HG02938 (cell line): ENCODE results near the gene GPN3.
A peak's percentile ranks its signal among the peaks of the same experiment; 100 is the strongest.
"Not testable (repeated sequence)": the region's sequence is repeated elsewhere in the genome, so short reads cannot be mapped to it uniquely, and the experiment has no call there.

Source experiments
- ATAC-seq: cut with Tn5 transposase; IDR thresholded peaks from one replicate; pipeline ENCODE4 v1.9.1; 2021; ENCODE audit warnings: mild to moderate bottlenecking, moderate library complexity; ENCODE audit not compliant: unreplicated experiment

The GPN3 gene

DNA sequence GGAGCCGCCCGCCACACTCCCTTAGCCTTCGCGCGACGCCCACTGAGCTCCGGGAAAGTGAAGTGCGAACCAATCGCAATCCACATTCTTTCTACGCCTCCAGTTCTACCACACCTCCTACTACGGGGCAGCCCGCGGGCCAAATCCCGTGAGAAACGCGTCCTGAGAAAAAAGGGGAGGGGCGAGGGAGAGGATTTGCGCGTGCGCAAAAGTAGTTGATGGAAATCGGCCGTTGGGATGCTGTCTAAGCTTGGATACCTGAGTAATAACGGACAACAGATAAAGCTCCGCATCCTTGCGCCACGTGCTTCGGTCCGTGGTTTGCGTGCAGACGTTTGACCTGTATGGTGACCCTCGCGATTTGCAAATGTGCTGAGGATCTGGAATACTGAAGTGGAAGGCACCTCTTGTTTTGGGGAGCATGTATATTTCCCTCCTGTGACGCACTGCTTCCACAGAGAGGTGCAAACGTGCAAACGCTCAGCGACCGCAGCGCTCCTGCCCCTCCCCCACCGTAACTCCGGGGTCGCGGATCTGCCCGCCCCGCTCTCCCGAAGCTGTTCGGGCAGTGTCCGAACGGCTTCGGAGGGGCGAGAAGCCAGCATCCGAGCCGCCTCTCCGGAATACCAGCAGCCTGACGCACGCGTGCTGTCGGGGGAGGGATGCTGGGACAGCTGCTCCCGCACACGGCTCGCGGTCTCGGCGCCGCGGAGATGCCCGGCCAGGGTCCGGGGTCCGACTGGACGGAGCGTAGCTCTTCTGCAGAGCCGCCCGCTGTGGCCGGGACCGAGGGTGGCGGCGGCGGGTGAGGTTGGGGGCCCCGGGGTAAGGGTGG, at the start of gene GPN3, which contains the start of gene FAM216A:
Gene GPN3, minus strand, starts transcription at position 44 of the 835 bp plus-strand sequence. CDS start 54 bp downstream, outside the sequence.
Gene FAM216A, plus strand, starts transcription at position 632 of the 835 bp plus-strand sequence. Its CDS starts 31 bp downstream, at position 663.
- ATAC-seq, result peak; percentile 73

DNA sequence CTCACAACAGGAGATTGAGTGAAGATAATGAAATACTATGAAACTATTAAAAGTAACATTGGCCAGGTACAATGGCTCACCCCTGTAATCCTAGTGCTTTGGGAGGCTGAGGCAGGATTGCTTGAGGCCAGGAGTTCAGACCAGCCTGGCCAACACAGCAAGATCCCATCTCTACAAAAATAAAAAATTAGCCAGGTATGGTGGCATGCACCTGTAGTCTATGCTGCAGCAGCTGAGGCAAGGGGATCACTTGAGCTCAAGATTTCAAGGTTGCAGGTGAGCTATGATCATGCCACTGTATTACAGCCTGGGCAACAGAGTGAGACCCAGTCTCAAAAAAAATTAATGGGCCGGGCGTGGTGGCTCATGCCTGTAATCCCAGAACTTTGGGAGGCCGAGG, 48.9 kb upstream of the GPN3 start:
- no peak for ATAC-seq

DNA sequence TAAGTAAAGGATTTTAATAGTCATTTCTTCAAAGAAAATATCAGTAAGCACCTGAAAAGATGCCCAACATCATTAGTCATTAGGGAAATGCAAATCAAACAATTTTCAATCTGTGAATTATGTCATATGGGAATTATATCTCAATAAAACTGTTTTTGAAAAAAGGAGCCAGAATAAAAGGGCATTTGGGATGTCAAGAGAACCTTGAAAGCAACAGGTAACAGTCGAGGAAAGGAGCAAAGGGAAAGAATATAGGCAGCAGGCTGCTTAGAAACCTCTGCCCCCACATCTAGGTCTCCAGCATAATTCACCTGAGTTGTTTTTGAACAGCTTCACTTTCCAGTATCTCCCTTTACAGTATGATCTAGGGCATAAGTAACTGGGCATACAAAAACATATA, 46.3 kb upstream of the GPN3 start:
- no peak for ATAC-seq

DNA sequence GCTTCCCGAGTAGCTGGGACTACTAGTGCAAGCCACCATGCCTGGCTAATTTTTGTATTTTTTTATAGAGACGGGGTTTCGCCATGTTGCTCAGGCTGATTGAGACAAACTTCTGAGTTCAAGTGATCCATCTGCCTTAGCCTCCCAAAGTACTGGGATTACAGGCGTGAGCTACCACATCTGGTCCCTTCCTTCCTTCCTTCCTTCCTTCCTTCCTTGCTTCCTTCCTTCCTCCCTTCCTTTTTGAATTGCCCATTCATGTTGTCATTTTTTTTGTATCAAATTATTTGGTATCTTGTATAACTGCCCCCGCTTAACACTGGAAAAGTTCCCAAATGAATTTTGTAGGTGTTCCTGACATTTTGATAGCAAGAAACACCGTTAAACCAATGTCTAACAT, 45.8 kb upstream of the GPN3 start:
- ATAC-seq, result no peak

DNA sequence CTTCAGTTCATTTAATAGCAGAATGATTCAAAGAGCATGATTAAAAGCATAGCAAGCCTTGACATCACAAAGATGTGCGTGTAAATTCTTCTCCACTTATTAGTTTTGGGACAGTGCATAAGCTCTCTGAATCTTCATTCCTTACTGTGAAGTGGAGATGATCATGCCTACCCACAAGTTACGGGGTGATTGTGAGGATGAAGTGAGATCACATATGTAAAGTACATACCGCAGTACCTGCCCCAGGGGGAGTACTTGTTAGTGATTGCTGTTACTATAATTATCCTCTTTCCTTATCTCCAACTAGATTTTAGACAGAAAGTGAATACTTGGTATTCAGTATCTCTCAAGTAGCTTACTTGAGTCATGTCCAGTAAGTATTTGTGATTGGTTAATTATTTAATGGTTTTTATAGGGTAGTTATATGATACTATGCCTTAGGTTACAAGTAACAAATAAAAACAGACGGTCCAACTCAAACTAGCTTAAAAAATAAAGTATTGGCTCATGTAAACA, 40.1 kb upstream of the GPN3 start:
- ATAC-seq, result no peak

DNA sequence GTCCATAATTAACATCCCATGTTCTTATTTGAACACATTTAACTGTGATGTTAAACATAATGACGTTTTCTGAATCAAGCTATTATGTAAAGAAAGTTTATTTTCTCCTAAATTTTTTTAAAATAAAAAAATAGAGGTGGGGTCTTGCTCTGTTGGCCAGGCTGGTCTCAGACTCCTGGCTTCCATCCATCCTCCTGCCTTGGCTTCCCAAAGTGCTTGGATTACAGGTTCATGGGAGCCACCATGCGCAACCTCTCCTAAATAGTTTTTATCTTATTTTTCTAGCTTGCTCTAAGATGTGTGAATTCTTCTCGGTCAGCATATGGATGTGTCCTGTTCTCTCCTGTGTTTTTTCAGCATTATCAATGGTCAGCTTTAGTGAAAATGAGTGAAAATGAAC, 37.3 kb upstream of the GPN3 start:
- no peak for ATAC-seq

DNA sequence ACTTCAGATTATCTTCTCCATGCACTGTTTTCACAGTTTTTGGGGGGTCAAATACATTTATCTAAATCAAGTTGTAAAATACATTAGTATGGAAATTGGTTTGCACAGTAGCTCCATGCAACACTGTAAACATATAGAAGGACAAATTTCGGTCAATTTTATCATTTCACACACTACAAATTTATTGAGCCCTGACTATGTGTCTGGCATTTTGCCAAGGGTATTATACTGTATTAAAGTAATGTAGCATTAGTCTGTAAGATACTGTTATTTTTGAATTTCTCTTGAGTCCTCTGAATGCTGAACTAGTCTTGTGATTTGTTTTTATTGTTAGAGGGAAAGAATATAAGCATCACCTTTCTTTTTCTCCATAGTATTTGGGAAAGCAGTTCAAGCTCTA, 35.4 kb upstream of the GPN3 start:
- no peak for ATAC-seq

DNA sequence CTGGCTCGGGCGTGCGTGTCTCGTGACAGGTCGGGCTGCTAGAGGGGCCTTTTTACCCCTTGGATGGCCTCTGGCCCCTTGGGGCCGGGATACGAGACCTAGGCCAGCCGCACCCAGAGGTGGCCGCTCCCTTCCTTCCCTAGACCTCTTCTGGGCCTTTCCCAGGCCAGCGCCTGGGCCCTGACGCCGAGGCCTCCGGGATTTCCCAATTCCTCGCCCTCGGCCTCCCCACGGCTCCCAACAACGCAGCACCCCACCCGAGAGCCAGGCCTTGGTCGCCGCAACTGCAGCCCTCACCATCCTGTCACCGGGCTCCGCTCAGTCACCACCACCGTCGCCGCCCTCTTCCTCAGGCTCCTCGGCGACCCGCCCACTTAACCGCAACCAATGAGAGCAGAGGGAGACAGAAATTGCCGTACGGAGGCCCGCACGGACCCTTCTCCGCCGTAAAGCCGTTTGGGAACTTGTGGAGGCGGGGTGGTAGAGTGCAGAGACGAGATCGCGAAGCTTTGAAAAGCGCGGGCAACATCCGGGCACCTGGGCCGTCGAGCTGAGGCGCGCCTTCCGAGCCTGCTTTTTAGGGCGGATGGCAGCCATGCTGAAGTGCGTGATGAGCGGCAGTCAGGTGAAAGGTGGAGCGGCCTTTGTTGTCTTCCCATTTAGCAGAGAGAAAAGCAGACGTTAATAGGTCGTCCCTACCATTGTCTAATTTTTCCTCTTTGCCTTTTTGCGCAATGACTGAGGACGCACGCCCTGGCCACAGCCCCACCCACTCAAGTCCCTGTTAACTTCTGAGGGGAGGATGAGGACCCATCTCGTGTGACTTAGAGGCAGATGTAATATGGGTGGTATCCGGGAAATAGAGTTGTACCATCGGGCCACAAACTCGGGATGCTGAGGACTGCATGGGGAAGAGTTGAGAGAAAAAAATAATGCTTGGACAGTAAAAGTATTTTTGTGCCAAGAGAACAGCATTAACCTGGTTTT, 34.0 kb upstream of the GPN3 start, which contains the start of the genes RAD9B and VPS29:
Gene RAD9B, plus strand, starts transcription at position 580 of the 987 bp plus-strand sequence. Its CDS starts 7 bp downstream, at position 587.
Gene VPS29, minus strand, starts transcription at position 360 of the 987 bp plus-strand sequence. Its CDS starts 60 bp downstream, at position 300.
- ATAC-seq, result peak; percentile 94

DNA sequence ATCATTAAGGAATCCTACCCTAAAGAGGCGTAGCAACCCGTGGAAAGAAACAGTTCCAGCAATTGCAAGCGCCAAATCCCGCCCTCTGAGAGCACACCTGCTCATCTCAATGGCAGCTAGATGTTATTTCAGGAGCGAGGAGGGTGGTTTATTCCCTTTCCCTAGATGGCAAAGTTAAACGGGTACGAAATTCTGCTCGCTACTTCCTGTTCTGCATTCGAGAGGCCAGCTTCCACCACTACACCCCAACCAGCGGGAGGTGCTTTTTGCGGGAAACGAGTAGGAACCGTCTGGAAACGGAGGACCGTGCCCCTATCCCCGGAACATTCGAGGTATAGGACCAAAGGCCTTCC, 33.3 kb upstream of the GPN3 start:
- ATAC-seq, result no peak

DNA sequence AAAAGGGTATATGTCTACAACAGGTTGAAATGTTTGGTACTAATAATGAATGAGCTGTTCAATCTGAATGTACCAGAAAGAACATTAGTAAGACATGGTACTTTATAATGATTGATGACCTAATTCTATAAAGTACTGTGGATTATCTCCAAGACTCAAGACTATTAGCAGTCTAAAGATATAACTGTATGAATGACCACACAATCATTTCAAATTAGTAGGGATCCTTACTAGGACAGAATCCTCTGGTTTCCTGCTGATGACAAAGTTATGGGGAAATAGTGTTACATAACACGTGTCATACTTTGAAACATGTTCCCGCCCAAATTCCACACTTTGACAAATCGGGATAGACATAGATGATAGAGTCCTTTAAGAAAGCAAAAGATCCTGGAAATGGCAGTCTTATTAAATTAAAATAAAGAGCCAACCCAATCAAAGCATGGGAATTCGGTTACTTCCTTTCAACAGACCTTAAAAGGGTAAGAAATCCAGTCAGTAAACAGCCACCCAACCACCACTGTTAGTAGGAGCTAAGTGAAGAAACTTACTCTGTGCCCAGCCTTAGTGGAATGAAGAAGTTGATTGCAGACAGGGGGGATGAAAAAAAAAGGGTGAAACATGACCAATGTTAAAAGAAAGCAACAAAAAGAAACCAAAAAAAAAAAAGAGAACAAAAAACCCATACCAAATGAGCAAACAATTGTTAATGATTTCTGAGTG, 31.1 kb upstream of the GPN3 start:
- no peak for ATAC-seq

DNA sequence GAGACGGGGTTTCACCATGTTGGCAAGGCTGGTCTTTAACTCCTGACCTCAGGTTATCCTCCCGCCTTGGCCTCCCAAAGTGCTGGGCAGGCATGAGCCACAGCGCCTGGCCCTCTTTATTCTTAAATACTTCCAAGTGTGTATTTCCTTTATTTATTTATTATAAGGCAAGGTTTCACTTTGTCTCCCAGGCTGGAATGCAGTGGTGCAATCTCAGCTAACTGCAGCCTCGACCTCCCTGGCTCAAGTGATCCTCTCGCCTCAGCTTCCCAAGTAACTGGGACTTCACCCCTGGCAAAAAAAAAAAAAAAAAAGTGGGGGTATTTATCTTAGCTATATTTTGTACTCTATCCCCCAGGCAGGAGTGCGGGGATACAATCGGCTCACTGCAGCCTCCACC, 7.4 kb upstream of the GPN3 start:
- no peak for ATAC-seq

DNA sequence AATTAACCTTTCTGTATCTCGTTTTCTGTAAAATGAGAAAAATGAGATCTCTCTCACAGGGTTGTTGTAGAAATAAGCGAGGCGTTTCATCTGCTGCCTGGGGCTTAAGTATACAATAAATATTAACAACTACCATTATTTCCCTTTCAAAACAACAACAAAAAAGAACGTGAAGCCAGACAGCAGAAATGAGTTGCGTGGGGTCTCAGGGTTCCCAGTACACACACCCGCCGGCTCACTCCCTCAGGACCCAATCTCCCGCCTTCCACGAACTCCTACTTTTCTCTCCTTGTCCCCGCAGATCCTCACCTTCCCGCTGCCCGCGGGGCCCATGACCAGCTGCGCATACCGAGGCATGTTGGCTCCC, 227 bp downstream of the GPN3 start:
- ATAC-seq, result no peak

DNA sequence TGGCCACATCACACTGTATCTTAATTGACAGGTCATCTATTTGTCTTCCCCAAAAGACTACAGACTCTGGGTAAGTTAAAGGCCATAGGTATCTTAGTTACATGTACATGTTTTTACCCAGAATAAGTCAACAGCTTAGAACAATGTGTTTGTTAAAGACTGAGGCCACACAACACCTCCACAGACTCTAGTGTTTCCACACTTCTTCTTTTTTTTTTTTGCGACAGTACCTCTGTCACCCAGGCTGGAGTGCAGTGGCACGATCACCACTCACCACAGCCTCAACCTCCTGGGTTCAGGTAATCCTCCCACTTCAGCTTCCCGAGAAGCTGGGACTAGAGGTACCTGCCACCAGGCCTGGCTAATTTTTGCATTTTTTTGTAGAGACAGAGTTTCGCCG, 1.3 kb downstream of the GPN3 start:
- no peak for ATAC-seq

DNA sequence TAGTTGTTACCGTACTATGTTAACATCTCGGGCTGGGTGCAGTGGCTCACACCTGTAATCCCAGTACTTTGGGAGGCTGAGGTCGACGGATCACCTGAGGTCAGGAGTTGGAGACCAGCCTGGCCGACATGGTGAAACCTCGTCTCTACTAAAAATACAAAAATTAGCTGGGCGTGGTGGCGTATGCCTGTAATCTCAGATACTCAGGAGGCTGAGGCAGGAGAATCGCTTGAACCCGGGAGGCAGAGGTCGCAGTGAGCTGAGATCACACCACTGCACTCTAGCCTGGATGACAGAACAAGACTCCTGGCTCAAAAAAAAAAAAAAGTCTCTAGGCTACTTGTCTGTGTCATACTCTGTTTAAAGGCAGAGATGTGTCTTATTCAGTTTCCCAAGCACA, 2.3 kb downstream of the GPN3 start:
- not testable (repeated sequence) for ATAC-seq

DNA sequence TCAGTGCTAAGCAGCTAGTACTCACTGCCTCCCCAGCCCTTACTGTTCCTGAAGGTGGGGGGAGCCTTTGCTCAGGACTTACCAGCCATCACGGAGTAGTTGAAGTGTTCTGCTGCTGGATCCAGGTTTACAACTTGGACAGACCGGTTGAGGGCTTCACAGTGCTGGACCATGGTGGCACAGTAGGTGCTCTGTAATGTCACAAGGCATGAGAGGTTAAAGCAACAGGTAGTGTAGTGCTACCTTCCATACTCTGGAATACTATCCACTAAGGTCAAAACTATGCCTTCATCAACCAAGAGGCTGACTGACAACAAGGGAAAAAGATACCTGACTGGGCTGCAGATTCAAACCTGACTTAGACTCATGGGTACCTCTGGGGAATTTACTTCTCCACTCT, 3.0 kb downstream of the GPN3 start:
- ATAC-seq, result no peak

DNA sequence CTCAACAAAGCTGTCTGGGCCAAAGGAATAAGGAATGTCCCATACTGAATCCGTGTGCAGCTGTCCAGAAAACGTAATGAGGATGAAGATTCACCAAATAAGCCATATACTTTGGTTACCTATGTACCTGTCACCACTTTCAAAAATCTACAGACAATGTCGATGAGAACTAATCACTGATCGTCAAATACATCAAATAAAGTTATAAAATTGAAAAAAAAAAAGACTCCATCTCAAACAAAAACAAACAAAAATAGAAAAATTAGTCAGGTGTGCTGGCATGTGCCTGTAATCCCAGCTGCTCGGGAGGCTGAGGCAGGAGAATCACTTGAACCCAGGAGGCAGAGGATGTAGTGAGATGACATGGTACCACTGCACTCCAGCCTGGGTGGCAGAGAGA, 6.9 kb downstream of the GPN3 start:
- ATAC-seq, result not testable (repeated sequence)

DNA sequence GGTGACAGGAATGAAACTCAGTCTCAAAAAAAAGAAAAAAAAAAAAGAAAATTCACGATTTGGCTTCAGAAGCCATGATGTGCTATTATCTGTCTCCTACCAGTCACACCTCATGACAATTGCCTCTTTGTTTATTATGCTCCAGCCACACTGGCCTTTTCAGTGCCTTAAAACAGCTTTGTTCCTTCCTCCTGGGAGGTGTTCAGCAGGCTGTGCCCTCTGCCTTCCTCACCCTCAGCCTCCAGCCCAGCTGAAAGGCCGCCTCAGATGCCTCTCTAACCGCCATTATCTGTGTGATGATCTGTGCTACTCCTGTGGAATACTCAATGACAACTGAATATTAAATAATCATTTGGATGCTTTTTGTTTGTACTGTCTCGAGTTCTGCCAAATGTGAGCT, 9.3 kb downstream of the GPN3 start:
- no peak for ATAC-seq

DNA sequence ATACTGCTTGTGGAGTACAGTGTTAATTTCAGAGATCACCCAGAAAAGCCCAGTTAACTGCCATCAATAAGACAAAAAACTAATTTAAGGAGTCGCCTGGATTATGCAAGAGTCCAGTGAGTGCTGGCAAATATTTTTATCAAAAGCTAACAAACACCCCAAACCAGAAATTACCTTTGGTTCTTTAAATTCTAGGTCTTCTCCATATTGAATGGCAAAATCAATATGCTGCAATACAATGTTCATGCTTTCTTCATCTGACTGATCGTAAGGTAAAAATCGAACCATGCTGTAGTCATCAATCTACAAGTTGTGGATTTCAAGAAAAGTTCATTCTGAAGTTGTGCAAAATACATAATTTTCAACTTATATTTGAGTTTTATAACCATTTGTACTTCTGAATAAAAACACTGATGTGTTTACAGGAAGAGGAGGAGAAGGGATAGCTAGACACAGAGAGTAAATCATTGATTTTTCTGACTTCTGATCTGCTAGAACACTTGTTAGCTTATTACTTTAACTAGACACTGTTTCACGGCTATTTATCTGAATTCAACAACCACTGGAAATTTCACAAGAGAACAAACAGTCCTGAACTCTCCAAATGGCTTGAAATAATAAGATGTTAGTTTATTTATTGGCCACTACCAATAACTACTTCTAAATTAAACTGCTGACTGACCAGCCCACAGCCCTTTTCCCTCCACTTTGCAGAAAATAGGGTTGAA, 14.3 kb downstream of the GPN3 start:
- ATAC-seq, result no peak

DNA sequence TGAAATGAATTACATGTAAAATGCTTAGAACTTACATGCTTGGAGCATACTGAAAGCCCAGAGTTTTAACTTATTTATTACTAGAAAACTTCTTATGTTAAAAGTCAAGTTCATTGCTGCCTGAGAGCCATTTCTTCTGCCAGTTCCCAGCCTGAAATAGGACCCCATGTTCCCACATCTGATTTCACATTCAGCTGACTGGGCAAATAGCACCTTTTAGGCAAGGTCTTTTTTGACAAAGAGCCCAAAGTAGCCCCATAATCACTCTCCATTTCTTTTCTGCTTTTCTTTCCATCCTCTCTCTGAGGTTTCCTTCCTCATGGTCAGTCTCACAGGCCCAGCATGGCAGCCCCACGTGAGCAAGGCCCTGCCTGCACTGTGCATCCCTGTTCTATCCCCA, 16.8 kb downstream of the GPN3 start:
- ATAC-seq, result no peak
